ENCODE measurements around the gene TEX35.

GRCh38 chr1:178496410-178497135, 16.3 kb upstream of the TEX35 start, which contains the start of gene CLEC20A:
- TF ChIP-seq CTCF (IDR thresholded peaks at IDR 0.05; ENCODE audit: borderline replicate concordance, extremely low read depth, low read length, poor library complexity, severe bottlenecking) (no peak), EZH2 (IDR thresholded peaks at IDR 0.05; ENCODE audit: borderline replicate concordance, low read depth, low read length, severe bottlenecking) (no peak)

Measured in DND-41 (cell line).